ENCODE measurements around the gene RHEBL1. TPM values are rescaled to one million over a fixed set of nuclear protein-coding genes. Genes with fewer than 3 reads are reported as not detected.

Gene RHEBL1
- total RNA-seq, 1 donor from 2014 or later, result not detected

DNA sequence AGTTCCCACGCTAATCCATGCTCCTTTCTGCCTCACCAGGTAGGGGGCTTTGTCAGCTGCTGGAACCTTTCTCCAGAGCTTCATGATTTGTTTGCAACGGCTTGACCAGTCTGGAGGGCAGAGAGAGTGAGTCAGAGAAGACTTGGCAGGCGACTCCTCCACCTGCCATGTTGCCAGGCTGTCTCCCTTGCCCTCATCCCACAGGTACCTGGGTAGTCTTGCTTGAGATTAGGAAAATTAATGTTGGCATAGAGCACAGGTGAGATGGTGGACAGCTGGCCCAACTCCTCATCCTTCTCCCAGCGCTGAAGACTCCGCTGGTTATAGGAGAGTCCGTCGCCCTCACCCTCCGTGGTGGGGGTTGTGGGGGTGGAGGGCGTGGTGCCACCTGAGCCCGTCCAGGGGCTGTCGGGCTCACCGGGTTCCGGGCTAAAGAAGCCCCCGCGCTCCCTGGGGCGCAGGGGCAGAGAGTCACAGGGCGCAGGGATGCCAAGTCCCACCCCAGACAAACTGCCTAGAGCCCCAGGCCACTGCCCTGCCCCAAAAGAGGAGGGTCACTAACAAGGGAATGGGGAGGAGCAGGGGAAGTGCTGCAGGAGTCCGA lies 27.8 kb downstream of the RHEBL1 start:
- TF ChIP-seq, protein P1, sequence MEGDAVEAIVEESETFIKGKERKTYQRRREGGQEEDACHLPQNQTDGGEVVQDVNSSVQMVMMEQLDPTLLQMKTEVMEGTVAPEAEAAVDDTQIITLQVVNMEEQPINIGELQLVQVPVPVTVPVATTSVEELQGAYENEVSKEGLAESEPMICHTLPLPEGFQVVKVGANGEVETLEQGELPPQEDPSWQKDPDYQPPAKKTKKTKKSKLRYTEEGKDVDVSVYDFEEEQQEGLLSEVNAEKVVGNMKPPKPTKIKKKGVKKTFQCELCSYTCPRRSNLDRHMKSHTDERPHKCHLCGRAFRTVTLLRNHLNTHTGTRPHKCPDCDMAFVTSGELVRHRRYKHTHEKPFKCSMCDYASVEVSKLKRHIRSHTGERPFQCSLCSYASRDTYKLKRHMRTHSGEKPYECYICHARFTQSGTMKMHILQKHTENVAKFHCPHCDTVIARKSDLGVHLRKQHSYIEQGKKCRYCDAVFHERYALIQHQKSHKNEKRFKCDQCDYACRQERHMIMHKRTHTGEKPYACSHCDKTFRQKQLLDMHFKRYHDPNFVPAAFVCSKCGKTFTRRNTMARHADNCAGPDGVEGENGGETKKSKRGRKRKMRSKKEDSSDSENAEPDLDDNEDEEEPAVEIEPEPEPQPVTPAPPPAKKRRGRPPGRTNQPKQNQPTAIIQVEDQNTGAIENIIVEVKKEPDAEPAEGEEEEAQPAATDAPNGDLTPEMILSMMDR (IDR thresholded peaks at IDR 0.05), result no peak
- intact Hi-C loops (cut with DNase I), result no loop called here
- no peak overlapping the region for H3K27ac ChIP-seq
- no peaks in the 10 kb centered on the region for H3K9me3 ChIP-seq
- DNase-seq (ENCODE audit: low spot score in 2 of 2), result no peak
- H3K36me3 ChIP-seq, result peaks cover 99 to 100% of the 10 kb centered on the region in 2 donors
- H3K4me3 ChIP-seq, result no peak overlapping the region
- H3K27me3 ChIP-seq, result no peaks in the 10 kb centered on the region
- no peaks in the 10 kb centered on the region for H3K4me1 ChIP-seq

DNA sequence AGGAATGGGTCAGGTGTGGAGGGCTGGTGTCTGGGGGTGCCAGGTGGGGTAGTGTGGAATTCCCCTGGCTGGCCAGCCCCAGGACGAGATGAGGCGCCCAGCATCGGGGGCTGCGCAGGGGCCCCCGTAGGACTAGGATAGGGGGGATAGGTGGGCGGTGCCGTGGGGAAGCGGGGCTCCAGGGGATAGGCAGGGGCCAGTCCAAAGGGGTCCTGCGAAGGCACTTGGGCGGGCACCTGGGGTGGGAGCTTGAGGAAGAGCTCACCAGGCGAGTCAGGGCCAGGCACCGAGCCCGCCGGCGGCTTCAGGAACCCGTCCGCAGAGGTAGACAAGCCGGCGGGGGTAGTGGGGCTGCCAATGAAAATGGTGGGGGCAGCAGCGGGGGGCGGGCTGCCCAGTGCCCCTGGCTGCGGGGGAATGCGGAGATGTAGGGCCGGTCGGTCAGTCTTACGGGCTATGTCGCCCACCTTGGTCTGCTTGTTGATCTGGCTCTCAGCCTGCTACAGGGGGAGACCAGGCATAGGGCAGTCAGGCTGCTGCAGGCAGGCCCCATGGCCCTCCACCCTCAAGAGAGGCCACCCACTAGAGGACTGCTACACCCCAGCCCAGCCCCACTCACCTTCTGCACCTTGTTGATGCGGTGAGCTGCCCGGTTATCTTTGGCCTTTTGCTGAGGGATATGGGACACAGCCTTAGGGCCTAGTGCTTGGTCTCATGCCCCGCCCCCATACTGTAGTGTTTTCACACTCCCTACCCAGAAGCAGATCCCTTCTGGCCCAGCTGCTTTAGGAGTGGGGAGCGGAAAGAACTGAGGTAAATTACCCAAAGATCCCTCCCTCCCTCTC lies 28.5 kb downstream of the RHEBL1 start:
- Histone ChIP-seq H3K4me1 (no peaks in the 10 kb centered on the region), H3K36me3 (peaks cover 98 to 99% of the 10 kb centered on the region in 2 donors), H3K27me3 (no peaks in the 10 kb centered on the region), H3K9me3 (no peaks in the 10 kb centered on the region), H3K27ac (no peak overlapping the region), H3K4me3 (no peak overlapping the region)
- intact Hi-C loops (cut with DNase I), result no loop called here
- DNase-seq (ENCODE audit: low spot score in 2 of 2), result no peak
- TF ChIP-seq, protein P1 (IDR thresholded peaks at IDR 0.05), result no peak

DNA sequence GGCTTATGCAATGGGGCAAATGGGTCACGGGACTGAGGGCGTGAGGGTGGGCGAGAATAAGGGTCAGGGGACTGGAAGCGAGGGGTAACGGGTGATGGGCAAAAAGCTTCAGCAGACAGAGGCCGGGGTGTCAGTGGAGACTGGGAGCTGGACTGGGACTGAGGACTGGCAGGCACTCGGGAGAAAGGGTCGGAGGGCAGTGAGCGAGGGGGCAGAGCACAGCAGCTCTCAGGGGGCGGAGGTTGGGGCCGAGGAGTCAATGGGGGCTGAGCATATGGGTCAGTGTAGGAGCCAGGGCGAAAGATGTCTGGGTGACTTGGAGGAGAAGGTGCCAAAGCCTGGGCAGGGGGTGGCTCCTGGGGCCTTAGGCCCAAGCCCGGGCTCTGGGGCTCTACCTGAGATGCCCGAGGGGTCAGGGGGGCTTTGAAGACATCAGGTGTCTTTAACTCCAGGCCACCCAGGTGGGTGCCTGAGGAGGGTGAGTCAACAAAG lies 29.4 kb downstream of the RHEBL1 start:
- H3K36me3 ChIP-seq, result peaks cover 95 to 96% of the 10 kb centered on the region in 2 donors
- no peak overlapping the region for H3K4me3 ChIP-seq
- no peaks in the 10 kb centered on the region for H3K4me1 ChIP-seq
- H3K27me3 ChIP-seq, result no peaks in the 10 kb centered on the region
- no peak overlapping the region for H3K27ac ChIP-seq
- no peaks in the 10 kb centered on the region for H3K9me3 ChIP-seq
- DNase-seq (ENCODE audit: low spot score in 2 of 2), result no peak
- TF ChIP-seq, protein P1 (IDR thresholded peaks at IDR 0.05), result no peak
- intact Hi-C loops (cut with DNase I), result no loop called here

DNA sequence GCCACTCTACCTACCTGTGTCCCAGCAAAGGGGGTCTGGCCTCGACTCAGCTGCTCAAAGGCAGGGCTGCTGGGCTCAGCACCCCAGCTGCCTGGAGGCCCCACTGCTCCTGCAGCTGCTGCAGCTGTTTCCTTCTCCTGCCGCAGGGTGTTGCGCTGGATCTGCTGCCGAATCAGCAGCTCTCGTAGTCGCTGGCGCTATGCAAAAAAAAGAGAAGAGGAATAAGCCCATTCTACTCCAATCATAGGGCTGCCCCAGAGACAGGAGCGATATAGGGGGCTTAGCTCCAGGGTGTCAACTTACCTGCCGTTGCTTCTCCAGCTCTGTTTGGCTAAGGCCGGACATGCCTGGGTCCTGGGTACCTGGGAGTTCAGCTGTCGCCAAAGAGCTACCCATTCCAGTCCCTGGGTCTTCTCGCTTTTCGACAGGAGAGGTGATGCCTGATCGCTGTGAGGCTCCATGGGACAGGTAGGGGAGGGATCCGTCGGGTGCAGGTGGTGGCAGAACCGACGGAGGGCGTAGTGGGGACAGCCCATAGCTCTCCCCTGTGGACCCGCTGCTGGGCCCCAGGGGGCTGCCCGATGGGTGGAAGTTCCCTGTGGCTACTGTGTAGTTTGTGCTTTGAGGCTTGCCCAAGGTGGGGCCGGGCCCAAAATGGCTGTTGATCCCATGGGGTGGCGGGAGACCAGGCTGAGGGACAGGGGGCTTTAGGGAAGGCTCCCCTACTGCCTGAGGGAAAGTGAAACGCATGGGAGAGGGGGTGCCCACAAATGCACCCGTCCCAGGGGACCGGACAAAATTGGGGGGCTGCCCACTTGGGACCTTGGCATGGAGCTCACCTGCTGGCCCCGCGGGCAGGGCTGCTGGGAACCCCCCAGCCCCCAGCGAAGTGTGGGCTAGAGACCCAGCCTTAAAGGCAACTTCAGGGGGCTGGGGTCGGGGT lies 30.1 kb downstream of the RHEBL1 start:
- Histone ChIP-seq H3K9me3 (no peaks in the 10 kb centered on the region), H3K4me1 (no peaks in the 10 kb centered on the region), H3K4me3 (no peak overlapping the region), H3K27me3 (no peaks in the 10 kb centered on the region), H3K27ac (no peak overlapping the region), H3K36me3 (peaks cover 94 to 96% of the 10 kb centered on the region in 2 donors)
- TF ChIP-seq, protein P1 (IDR thresholded peaks at IDR 0.05), result no peak
- intact Hi-C loops (cut with DNase I), result no loop called here
- no peak for DNase-seq (ENCODE audit: low spot score in 2 of 2)

DNA sequence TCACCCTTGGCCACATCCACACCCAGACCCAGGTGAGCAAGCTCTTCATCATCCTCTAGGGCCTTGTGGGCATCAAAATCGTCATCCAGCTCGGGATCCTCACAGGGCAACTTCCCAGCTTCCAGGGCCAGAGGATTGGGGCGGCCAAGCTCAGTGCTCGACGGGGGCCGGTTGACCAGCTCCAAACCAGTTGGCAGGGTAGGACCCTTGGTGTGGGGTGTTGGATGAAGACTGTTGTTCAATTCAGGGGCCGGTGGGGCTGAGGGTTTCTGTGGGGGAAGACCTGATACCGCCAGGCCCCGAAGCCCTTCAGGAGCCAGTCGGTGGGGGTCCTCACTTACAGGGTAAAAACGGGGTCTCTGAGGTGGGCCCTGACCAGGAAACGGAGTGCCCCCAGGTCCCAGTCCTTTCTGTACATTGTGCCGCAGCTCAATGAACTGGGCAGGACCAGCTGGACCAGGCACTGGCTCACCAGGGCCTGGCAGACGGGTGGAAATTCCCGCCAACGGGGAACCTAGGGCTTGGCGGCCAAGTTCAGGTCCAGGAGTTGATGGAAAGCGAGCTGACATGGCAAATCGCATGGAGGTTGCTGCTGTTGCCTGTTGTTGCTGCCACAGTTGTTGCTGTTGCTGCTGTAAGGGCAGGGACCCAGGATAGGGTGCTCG lies 31.4 kb downstream of the RHEBL1 start:
- H3K27me3 ChIP-seq, result no peaks in the 10 kb centered on the region
- H3K4me3 ChIP-seq, result no peak overlapping the region
- intact Hi-C loops (cut with DNase I), result no loop called here
- H3K27ac ChIP-seq, result no peak overlapping the region
- H3K9me3 ChIP-seq, result no peaks in the 10 kb centered on the region
- DNase-seq (ENCODE audit: low spot score in 2 of 2), result no peak
- no peaks in the 10 kb centered on the region for H3K4me1 ChIP-seq
- H3K36me3 ChIP-seq, result peaks cover 91 to 96% of the 10 kb centered on the region in 2 donors
- TF ChIP-seq, protein P1 (IDR thresholded peaks at IDR 0.05), result no peak
